K562 (cell line): Measurements from ENCODE around the gene AHCYL1. TPM values are rescaled to one million over a fixed set of nuclear protein-coding genes. Genes with fewer than 3 reads are reported as not detected.
A peak's percentile ranks its signal among the peaks of the same experiment; 100 is the strongest.

ENCODE experiments used
- BRF1 ChIP-seq: IDR thresholded peaks from 3 replicates; pipeline ENCODE4 v1.6.1; 2011; ENCODE audit warnings: borderline replicate concordance, mild to moderate bottlenecking; ENCODE audit not compliant: insufficient read length; ENCODE audit errors: extremely low read depth
- CBX5 ChIP-seq: IDR thresholded peaks from 2 replicates; pipeline ENCODE4 v1.6.1; 2014; ENCODE audit warnings: low read depth, borderline replicate concordance
- CXXC5 ChIP-seq: fragments of 250-450 bp; sonication (Bioruptor Pico); IDR thresholded peaks from 2 replicates; pipeline ENCODE4 v1.8.0; 2022; ENCODE audit warnings: inconsistent platforms, mild to moderate bottlenecking, moderate library complexity
- E2F3 ChIP-seq: fragments of 250-450 bp; sonication (Bioruptor Pico); IDR thresholded peaks from 2 replicates; pipeline ENCODE4 v1.4.0; 2020; ENCODE audit warnings: mild to moderate bottlenecking
- ETV5 ChIP-seq: sonication (generic); formaldehyde crosslinking; IDR thresholded peaks from 2 replicates; pipeline ENCODE4 v1.4.0; 2020; ENCODE audit warnings: low read depth, mild to moderate bottlenecking, missing genetic modification reagents
- GATAD2B ChIP-seq: fragments of 450-650 bp; IDR thresholded peaks from 2 replicates; pipeline ENCODE4 v1.6.1; 2017; ENCODE audit warnings: mild to moderate bottlenecking, borderline replicate concordance
- HMGN3 ChIP-seq: IDR thresholded peaks from 2 replicates; pipeline ENCODE4 v1.6.1; 2011; ENCODE audit warnings: borderline replicate concordance, low read depth, mild to moderate bottlenecking, mixed read lengths, low read length; ENCODE audit not compliant: insufficient read length; ENCODE audit errors: extremely low read depth
- HOXB6 ChIP-seq: fragments of 250-450 bp; sonication (Bioruptor Pico); IDR thresholded peaks from 2 replicates; pipeline ENCODE4 v1.5.1; 2022; ENCODE audit warnings: mild to moderate bottlenecking, borderline replicate concordance
- HSF4 ChIP-seq: fragments of 250-450 bp; sonication (Bioruptor Pico); IDR thresholded peaks from 2 replicates; pipeline ENCODE4 v2.1.2; 2022; ENCODE audit warnings: mild to moderate bottlenecking, moderate library complexity, borderline replicate concordance
- NR1H2 ChIP-seq: sonication (generic); formaldehyde crosslinking; IDR thresholded peaks from 2 replicates; pipeline ENCODE4 v1.4.0; 2020; ENCODE audit warnings: mild to moderate bottlenecking, missing genetic modification reagents
- PCBP1 ChIP-seq: fragments of 200-400 bp; formaldehyde crosslinking; IDR thresholded peaks from 2 replicates; pipeline ENCODE4 v1.6.1; 2018; ENCODE audit warnings: mild to moderate bottlenecking, low read depth, low read length; ENCODE audit not compliant: poor library complexity, severe bottlenecking
- PTBP1 ChIP-seq: fragments of 200-400 bp; formaldehyde crosslinking; IDR thresholded peaks from 2 replicates; pipeline ENCODE4 v1.6.1; 2017; ENCODE audit warnings: low read depth, low read length
- PTTG1 ChIP-seq: fragments of 450-650 bp; IDR thresholded peaks from 2 replicates; pipeline ENCODE4 v1.6.1; 2016; ENCODE audit warnings: low read depth, mild to moderate bottlenecking, missing genetic modification characterization, missing compliant biosample characterization
- TRIM28 ChIP-seq: fragments of 450-650 bp; IDR thresholded peaks from 2 replicates; pipeline ENCODE4 v1.6.1; 2017
- ZNF134 ChIP-seq: fragments of 250-450 bp; sonication (Bioruptor Pico); conservative IDR thresholded peaks from 2 replicates; pipeline ENCODE4 v1.4.0; 2020
- ZNF239 ChIP-seq: fragments of 250-450 bp; sonication (Bioruptor Pico); IDR thresholded peaks from 2 replicates; pipeline ENCODE4 v1.4.0; 2020; ENCODE audit warnings: mild to moderate bottlenecking
- ZNF316 ChIP-seq: fragments of 450-650 bp; IDR thresholded peaks from 2 replicates; pipeline ENCODE4 v1.6.1; 2016
- ZNF589 ChIP-seq: fragments of 200-800 bp; sonication (Bioruptor generic); IDR thresholded peaks from 2 replicates; pipeline ENCODE4 v1.6.1; 2016; ENCODE audit warnings: low read depth, missing genetic modification characterization, missing compliant biosample characterization
- ZNF707 ChIP-seq: fragments of 250-450 bp; sonication (Bioruptor Pico); conservative IDR thresholded peaks from 2 replicates; pipeline ENCODE4 v1.8.0; 2022; ENCODE audit warnings: inconsistent platforms, mild to moderate bottlenecking, moderate library complexity
- polyA plus RNA-seq, 8 experiments: library from polyadenylated mRNA; depleted of rRNA in 4 of 8; stranded (reverse) in 5 of 8; unstranded in 3 of 8; fragments of >200 nt; fragmentation: Nextera tagmentation in 2 of 8; fragmentation: Illumina TruSeq in 1 of 8; extraction: Ambion mirVana in 2 of 8; extraction: Trizol in 1 of 8; gene quantifications; 2 replicates each; pipeline versions ENCODE4 v1.2.1 to v1.2.3, GENCODE V29; 2011 to 2014; ENCODE audit warnings: inconsistent platforms in 1 of 8, missing spikeins in 1 of 8
- total RNA-seq, 7 experiments: library from RNA; depleted of rRNA in 6 of 7; stranded (reverse); fragments of >200 nt in 6 of 7; fragmentation: Illumina TruSeq in 2 of 7; extraction: Trizol in 2 of 7; gene quantifications; 2 replicates each; pipeline versions ENCODE4 v1.2.1 to v1.2.3, GENCODE V29; 2011 to 2021; ENCODE audit warnings: low replicate concordance in 1 of 7
- TF ChIP-seq, protein P1 (sequence below): fragments of 250-450 bp; sonication (Bioruptor Pico); IDR thresholded peaks from 2 replicates; pipeline ENCODE4 v1.4.0; 2020; ENCODE audit warnings: mild to moderate bottlenecking
- TF ChIP-seq, protein P2 (sequence below): fragments of 200-400 bp; formaldehyde crosslinking; IDR thresholded peaks from 2 replicates; pipeline ENCODE4 v1.6.1; 2017; ENCODE audit warnings: mild to moderate bottlenecking, low read depth, low read length, moderate library complexity
- TF ChIP-seq, protein P3 (sequence below): sonication (generic); formaldehyde crosslinking; IDR thresholded peaks from 2 replicates; pipeline ENCODE4 v1.8.1; 2022; ENCODE audit warnings: missing genetic modification reagents
- TF ChIP-seq, protein P4 (sequence below): fragments of 250-450 bp; sonication (Bioruptor Pico); IDR thresholded peaks from 2 replicates; pipeline ENCODE4 v1.8.0; 2021; ENCODE audit warnings: mild to moderate bottlenecking, moderate library complexity

The AHCYL1 gene
- total and polyA plus RNA-seq, 9 of the 15 experiments (the other 6 are each of a cell fraction or from before 2014, with no cell fraction given) = 27.3 to 118 (median 44.5) TPM

DNA sequence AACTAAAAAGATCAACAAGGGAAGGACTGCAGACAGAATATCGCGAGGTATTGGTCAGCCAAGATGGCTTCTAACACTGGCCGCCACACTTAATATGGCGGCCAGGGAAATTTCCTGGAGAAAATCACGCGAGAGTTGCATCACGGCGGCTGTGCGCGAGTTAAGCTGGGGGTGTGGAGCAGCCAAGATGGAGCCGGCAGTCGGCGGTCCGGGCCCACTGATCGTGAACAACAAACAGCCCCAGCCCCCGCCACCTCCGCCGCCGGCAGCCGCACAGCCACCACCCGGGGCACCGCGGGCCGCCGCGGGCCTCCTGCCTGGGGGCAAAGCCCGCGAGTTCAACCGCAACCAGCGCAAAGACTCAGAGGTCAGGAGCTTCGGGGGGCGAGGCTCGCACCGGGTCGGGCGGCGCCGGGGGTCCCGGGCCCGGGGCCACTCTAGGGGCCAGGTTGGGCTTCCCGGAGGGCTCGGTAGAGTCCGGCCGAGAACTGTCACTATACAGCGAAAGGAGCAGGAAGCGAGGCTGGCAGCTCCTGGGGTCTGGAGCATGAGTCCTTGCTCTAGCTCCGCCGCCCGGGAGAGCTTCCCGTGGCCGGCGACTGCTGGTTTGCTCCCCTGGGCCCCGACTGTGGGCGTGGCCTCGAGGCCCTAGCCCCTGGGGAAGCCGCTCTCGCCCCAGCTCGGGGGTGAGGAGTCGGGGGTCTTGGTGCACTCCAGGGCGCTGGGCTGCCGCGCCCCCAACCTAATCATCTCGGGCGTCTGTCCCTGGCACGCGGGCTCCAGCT lies 50.1 kb downstream of the AHCYL1 start, which contains the start of gene STRIP1 (continued):
- TF ChIP-seq, protein P1, sequence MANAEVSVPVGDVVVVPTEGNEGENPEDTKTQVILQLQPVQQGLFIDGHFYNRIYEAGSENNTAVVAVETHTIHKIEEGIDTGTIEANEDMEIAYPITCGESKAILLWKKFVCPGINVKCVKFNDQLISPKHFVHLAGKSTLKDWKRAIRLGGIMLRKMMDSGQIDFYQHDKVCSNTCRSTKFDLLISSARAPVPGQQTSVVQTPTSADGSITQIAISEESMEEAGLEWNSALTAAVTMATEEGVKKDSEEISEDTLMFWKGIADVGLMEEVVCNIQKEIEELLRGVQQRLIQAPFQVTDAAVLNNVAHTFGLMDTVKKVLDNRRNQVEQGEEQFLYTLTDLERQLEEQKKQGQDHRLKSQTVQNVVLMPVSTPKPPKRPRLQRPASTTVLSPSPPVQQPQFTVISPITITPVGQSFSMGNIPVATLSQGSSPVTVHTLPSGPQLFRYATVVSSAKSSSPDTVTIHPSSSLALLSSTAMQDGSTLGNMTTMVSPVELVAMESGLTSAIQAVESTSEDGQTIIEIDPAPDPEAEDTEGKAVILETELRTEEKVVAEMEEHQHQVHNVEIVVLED = peak; percentile 40; the same call in 1 of the 2 replicates
- TF ChIP-seq, protein P2, sequence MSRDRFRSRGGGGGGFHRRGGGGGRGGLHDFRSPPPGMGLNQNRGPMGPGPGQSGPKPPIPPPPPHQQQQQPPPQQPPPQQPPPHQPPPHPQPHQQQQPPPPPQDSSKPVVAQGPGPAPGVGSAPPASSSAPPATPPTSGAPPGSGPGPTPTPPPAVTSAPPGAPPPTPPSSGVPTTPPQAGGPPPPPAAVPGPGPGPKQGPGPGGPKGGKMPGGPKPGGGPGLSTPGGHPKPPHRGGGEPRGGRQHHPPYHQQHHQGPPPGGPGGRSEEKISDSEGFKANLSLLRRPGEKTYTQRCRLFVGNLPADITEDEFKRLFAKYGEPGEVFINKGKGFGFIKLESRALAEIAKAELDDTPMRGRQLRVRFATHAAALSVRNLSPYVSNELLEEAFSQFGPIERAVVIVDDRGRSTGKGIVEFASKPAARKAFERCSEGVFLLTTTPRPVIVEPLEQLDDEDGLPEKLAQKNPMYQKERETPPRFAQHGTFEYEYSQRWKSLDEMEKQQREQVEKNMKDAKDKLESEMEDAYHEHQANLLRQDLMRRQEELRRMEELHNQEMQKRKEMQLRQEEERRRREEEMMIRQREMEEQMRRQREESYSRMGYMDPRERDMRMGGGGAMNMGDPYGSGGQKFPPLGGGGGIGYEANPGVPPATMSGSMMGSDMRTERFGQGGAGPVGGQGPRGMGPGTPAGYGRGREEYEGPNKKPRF = no peak
- TF ChIP-seq HSF4 (CRISPR knock-in tag) (no peak), ZNF707 (no peak), ZNF589 (CRISPR knock-in tag) (peak; percentile 97), PCBP1 (peak; percentile 85), CBX5 (no peak), ZNF134 (CRISPR knock-in tag) (no peak), BRF1 (no peak), TRIM28 (no peak), ETV5 (no peak), GATAD2B (no peak), ZNF239 (peak; percentile 39; the same call in 1 of the 2 replicates), HMGN3 (no peak), CXXC5 (CRISPR knock-in tag) (peak; percentile 80), PTBP1 (no peak), E2F3 (CRISPR knock-in tag) (peak; percentile 37), PTTG1 (tag) (no peak), ZNF316 (0 out of 2 replicates have a peak, but pooled peaks have one; percentile 4), NR1H2 (CRISPR knock-in tag) (no peak), HOXB6 (CRISPR knock-in tag) (no peak)
- TF ChIP-seq, protein P3, sequence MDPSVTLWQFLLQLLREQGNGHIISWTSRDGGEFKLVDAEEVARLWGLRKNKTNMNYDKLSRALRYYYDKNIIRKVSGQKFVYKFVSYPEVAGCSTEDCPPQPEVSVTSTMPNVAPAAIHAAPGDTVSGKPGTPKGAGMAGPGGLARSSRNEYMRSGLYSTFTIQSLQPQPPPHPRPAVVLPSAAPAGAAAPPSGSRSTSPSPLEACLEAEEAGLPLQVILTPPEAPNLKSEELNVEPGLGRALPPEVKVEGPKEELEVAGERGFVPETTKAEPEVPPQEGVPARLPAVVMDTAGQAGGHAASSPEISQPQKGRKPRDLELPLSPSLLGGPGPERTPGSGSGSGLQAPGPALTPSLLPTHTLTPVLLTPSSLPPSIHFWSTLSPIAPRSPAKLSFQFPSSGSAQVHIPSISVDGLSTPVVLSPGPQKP = no peak
- TF ChIP-seq, protein P4, sequence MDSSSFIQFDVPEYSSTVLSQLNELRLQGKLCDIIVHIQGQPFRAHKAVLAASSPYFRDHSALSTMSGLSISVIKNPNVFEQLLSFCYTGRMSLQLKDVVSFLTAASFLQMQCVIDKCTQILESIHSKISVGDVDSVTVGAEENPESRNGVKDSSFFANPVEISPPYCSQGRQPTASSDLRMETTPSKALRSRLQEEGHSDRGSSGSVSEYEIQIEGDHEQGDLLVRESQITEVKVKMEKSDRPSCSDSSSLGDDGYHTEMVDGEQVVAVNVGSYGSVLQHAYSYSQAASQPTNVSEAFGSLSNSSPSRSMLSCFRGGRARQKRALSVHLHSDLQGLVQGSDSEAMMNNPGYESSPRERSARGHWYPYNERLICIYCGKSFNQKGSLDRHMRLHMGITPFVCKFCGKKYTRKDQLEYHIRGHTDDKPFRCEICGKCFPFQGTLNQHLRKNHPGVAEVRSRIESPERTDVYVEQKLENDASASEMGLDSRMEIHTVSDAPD (CRISPR knock-in tag) = no peak
